ENCODE measurements around the gene BEX1. TPM values are rescaled to one million over a fixed set of nuclear protein-coding genes. Genes with fewer than 3 reads are reported as not detected.

Gene BEX1
- total RNA-seq = 24.7 and 31.9 TPM in 2 replicates

DNA sequence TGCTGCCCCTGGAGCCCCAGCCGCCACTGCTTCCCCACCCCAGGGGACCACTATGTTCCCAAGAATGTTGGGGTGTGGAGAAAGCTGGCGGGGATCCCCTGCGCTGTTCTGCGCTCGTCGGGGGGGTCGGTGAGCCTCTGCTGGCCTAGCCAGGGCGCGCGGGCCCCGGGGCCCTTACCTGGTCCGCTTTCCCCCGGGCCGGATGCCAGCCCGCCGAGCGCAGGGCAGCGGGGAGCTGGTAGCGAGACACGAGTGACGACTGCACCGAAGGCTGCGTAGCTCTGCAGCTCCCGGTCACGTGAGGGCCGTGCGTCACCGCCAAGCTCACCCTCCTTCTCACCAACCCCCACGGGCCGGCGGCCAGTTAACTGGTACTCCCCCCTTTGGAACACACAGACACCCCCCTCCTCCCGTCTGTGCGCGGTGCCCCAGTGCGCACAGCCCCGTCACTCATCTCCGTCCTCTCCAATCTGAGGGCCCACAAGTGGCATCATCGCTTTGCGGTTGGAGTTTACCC lies at the start of gene BEX1:
Gene BEX1, minus strand, starts transcription at position 254 of the 517 bp plus-strand sequence. CDS start 897 bp downstream, outside the sequence.

DNA sequence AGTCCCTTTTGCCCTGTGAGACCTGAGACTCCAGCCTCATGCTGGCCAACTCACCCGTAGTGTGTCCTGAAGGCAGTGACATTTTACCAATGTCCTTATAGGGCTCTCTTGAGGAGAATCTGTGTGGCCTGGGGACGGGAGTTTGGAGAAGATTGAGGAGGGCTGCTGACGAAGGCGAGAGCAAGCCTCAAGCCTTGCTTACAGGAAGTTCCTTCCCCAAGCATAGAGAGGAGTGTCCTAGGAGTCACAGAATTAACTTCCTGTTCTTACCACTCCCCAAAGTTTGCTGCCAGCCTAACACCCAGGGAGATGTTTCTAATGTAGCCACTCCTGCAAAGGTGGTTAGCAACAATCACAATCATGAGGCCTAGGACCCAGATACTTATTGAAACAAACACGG lies 29.0 kb upstream of the BEX1 start, which contains the start of gene NXF3:
Gene NXF3, minus strand, starts transcription at position 202 of the 400 bp plus-strand sequence. Its CDS starts 120 bp downstream, at position 82.

Other genes with a start within 250 kb of the BEX1 start
- gene RAB40AL, start 126.9 kb downstream of the BEX1 start, total RNA-seq = 0.28 TPM in 1 of 2 replicates, not detected in the other
- gene NXF3, start 29.0 kb upstream of the BEX1 start, total RNA-seq = under 0.01 and 0.28 TPM in 2 replicates
- gene BEX4, start 150.9 kb upstream of the BEX1 start, total RNA-seq = 5.6 and 21.1 TPM in 2 replicates
- 118 and 145 TPM in 2 replicates for gene TCEAL8, start 191.0 kb upstream of the BEX1 start, total RNA-seq
- gene TCEAL5, start 212.6 kb upstream of the BEX1 start, total RNA-seq = not detected in 2 replicates
- gene BEX2, start 246.8 kb upstream of the BEX1 start, total RNA-seq = 0.19 and 1.4 TPM in 2 replicates

All from regular cardiac myocyte (primary cell).